WERI-Rb-1 (cell line): ENCODE data around the gene FDX2.

Experiments
- DNase-seq: peaks from one replicate; pipeline ENCODE4 v3.0.0-alpha.2; 2020
- H3K27ac ChIP-seq: fragments of 250-450 bp; sonication (Bioruptor Pico); 2 replicates; pipeline ENCODE4 v1.5.1; 2020; ENCODE audit warnings: mild to moderate bottlenecking, moderate library complexity
- H3K27me3 ChIP-seq: fragments of 250-450 bp; sonication (Bioruptor Pico); 2 replicates; pipeline ENCODE4 v1.5.1; 2021; ENCODE audit warnings: mild to moderate bottlenecking, low read depth, moderate library complexity; ENCODE audit not compliant: insufficient read depth, severe bottlenecking
- H3K36me3 ChIP-seq: fragments of 250-450 bp; sonication (Bioruptor Pico); 2 replicates; pipeline ENCODE4 v1.5.1; 2020; ENCODE audit warnings: mild to moderate bottlenecking, moderate library complexity
- H3K4me3 ChIP-seq: 2 replicates; pipeline ENCODE4 v1.5.1; 2011; ENCODE audit warnings: low read depth, mild to moderate bottlenecking, control low read depth, low read length
- H3K9me3 ChIP-seq: fragments of 250-450 bp; sonication (Bioruptor Pico); 2 replicates; pipeline ENCODE4 v1.5.1; 2021; ENCODE audit warnings: mild to moderate bottlenecking, moderate library complexity; ENCODE audit not compliant: severe bottlenecking
- TF ChIP-seq, protein P1 (sequence below): IDR thresholded peaks from 2 replicates; pipeline ENCODE4 v1.5.1; 2011; ENCODE audit warnings: low read depth, mild to moderate bottlenecking, control low read depth, inconsistent platforms, low read length

Gene FDX2

DNA sequence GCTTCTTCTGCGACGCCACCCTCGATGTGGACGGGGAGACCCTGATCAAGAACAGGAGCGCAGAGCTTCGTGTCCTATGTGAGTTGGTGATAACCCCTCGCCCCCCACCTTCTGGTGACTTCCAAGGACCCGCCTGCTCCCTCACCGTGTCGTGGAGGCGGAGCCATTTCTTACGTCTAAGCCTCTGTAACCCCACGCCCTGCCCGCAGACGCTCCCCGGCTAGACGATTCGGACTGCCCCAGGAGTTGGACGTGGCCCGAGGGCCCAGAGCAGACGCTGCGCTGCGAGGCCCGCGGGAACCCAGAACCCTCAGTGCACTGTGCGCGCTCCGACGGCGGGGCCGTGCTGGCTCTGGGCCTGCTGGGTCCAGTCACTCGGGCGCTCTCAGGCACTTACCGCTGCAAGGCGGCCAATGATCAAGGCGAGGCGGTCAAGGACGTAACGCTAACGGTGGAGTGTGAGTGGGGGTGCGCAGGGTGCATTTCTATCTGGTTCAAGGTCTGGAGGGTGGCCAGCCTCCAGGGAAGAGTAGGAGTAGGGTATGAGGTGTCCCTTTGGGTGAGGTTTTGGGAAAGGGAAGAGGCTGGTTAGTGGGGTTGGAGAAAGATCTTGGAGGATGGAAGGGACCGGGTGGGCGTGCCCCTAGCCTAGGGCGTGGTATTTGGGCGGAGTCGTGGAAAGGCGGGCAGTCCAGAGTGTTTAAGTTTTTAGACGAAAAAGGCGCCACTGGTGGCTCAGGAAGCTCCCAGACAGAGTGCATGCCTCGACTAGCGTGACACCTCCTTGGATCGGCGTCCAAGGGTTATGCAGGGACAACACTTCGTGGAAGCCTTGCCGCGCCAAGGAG, 22.8 kb downstream of the FDX2 start:
- H3K36me3 ChIP-seq: peaks cover 25% of the 10 kb centered on the region
- TF ChIP-seq, protein P1, sequence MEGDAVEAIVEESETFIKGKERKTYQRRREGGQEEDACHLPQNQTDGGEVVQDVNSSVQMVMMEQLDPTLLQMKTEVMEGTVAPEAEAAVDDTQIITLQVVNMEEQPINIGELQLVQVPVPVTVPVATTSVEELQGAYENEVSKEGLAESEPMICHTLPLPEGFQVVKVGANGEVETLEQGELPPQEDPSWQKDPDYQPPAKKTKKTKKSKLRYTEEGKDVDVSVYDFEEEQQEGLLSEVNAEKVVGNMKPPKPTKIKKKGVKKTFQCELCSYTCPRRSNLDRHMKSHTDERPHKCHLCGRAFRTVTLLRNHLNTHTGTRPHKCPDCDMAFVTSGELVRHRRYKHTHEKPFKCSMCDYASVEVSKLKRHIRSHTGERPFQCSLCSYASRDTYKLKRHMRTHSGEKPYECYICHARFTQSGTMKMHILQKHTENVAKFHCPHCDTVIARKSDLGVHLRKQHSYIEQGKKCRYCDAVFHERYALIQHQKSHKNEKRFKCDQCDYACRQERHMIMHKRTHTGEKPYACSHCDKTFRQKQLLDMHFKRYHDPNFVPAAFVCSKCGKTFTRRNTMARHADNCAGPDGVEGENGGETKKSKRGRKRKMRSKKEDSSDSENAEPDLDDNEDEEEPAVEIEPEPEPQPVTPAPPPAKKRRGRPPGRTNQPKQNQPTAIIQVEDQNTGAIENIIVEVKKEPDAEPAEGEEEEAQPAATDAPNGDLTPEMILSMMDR: no peak
- no peaks in the 10 kb centered on the region for H3K9me3 ChIP-seq
- peak overlapping the region; percentile 87 for H3K27ac ChIP-seq
- DNase-seq: peak; percentile 85
- peak overlapping the region; percentile 57 for H3K4me3 ChIP-seq
- H3K27me3 ChIP-seq: peaks cover 9% of the 10 kb centered on the region

DNA sequence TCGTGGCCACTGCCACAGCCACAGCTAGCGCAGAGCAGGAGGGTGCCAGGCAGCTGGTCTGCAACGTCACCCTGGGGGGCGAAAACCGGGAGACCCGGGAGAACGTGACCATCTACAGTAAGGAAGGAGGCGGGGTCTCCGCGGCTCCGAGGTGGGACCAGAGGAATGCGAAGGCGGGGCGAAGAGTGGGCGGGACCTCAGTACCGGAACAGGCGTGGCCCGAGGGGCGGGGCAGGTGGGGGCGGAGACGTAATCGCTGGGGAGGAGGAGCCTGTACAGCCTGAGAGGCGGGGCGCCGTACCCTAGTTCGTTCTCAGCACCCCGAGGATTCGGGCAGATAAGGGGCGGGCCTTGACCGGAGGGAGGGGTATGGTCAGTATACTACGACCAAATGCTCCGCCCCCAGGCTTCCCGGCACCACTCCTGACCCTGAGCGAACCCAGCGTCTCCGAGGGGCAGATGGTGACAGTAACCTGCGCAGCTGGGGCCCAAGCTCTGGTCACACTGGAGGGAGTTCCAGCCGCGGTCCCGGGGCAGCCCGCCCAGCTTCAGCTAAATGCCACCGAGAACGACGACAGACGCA, 23.5 kb downstream of the FDX2 start:
- DNase-seq: peak; percentile 99

DNA sequence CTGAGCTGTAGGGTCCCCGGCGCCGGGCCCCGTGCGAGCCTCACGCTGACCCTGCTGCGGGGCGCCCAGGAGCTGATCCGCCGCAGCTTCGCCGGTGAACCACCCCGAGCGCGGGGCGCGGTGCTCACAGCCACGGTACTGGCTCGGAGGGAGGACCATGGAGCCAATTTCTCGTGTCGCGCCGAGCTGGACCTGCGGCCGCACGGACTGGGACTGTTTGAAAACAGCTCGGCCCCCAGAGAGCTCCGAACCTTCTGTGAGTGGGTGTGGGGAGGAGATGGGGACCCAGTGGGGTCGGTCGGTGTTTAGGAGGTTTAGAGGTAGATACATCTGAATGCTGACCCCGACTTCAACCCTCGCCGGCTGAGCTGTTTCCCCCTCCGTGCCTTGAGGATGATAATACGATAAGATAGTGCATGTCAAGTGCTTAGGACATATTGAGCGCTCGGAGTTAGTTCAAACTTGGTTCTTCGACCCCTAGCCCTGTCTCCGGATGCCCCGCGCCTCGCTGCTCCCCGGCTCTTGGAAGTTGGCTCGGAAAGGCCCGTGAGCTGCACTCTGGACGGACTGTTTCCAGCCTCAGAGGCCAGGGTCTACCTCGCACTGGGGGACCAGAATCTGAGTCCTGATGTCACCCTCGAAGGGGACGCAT, 24.1 kb downstream of the FDX2 start:
- peaks cover 9% of the 10 kb centered on the region for H3K27me3 ChIP-seq
- H3K36me3 ChIP-seq: peaks cover 25% of the 10 kb centered on the region
- TF ChIP-seq, protein P1: no peak
- H3K4me3 ChIP-seq: peak overlapping the region; percentile 63
- no peak overlapping the region for H3K27ac ChIP-seq
- no peak for DNase-seq
- no peaks in the 10 kb centered on the region for H3K9me3 ChIP-seq

More for the DNA sequence above, 23.5 kb downstream of the FDX2 start:
- TF ChIP-seq, protein P1: no peak
- no peaks in the 10 kb centered on the region for H3K9me3 ChIP-seq
- peak overlapping the region; percentile 87 for H3K27ac ChIP-seq
- H3K27me3 ChIP-seq: peaks cover 9% of the 10 kb centered on the region
- H3K4me3 ChIP-seq: peak overlapping the region; percentile 63
- H3K36me3 ChIP-seq: peaks cover 25% of the 10 kb centered on the region

DNA sequence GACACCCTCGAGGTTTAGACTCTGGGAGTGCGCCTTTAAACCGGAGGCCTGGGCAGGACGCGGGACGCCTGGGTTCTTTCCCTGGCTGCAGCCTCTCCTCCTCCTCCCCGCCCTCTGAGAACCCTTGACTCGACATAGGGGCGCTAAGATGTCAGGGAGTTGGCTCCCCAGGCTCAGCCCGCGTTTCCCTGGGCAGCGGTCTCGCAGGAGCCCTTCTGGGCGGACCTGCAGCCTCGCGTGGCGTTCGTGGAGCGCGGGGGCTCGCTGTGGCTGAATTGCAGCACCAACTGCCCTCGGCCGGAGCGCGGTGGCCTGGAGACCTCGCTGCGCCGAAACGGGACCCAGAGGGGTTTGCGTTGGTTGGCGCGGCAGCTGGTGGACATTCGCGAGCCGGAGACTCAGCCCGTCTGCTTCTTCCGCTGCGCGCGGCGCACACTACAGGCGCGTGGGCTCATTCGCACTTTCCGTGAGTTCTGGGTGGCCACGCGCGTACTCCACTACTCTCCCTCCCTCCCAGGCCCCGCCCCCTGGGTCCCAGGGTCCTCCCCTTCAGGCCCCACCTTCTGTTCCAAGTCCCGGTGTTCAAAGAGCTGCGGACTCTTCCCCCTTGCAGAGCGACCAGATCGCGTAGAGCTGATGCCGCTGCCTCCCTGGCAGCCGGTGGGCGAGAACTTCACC, 24.8 kb downstream of the FDX2 start:
- Histone ChIP-seq H3K9me3 (no peaks in the 10 kb centered on the region), H3K27me3 (peaks cover 9% of the 10 kb centered on the region), H3K4me3 (peak overlapping the region; percentile 63), H3K27ac (no peak overlapping the region), H3K36me3 (peaks cover 24% of the 10 kb centered on the region)
- peak; percentile 80 for DNase-seq
- TF ChIP-seq, protein P1: no peak

DNA sequence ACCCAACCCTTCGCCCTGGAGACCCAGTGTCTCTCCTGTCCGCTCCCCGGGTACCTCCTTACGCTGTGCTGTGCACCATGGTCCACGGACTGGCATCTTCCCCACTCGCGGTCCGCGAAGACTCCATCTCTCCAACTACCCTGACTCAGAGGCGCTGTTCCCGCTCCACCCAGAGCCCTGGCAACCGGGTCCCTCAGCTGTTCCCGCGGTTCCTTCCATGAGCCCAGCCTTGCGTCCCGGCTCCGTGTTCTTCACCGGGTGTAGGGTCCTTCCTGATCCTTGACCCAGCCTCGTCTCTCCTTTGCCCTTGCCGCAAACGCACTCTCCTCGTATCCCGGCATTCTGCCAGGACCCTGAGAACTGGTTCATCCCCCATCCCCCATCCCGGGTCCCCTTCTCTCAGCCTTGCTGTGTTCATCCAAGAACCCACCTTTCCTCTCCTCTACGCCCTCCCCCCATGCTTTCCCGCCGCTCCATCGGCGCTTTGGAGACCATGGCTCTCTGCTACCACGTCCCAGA, 25.4 kb downstream of the FDX2 start:
- no peak for DNase-seq
- Histone ChIP-seq H3K36me3 (peaks cover 20% of the 10 kb centered on the region), H3K9me3 (no peaks in the 10 kb centered on the region), H3K27ac (no peak overlapping the region), H3K4me3 (peak overlapping the region; percentile 63), H3K27me3 (peaks cover 9% of the 10 kb centered on the region)
- TF ChIP-seq, protein P1: no peak
